ENCODE measurements around the gene FMNL2.
"Not testable (repeated sequence)": the region's sequence is repeated elsewhere in the genome, so short reads cannot be mapped to it uniquely, and the experiment has no call there.

The FMNL2 gene

GRCh38 chr2:152335016-152335725 is at the start of gene FMNL2:
Gene FMNL2 (plus strand): TSS chr2:152335174.
- peak; percentile 80 to 90 for DNase-seq

GRCh38 chr2:152292991-152293390 is 42.0 kb upstream of the FMNL2 start:
- DNase-seq = peak; percentile 35 to 62

GRCh38 chr2:152297715-152298114 is 37.3 kb upstream of the FMNL2 start:
- no peak for DNase-seq

- no peak for DNase-seq
These were observed 36.2 kb upstream of the FMNL2 start for GRCh38 chr2:152298754-152299153.

GRCh38 chr2:152301131-152301530 is 33.8 kb upstream of the FMNL2 start:
- DNase-seq = no peak

- no peak for DNase-seq
These were observed 31.0 kb upstream of the FMNL2 start for GRCh38 chr2:152303951-152304350.

GRCh38 chr2:152304836-152305235 is 30.1 kb upstream of the FMNL2 start:
- no peak for DNase-seq

GRCh38 chr2:152307863-152308262 is 27.1 kb upstream of the FMNL2 start:
- DNase-seq = no peak

- no peak for DNase-seq
These were observed 25.4 kb upstream of the FMNL2 start for GRCh38 chr2:152309352-152310214.

GRCh38 chr2:152319822-152320570 is 15.0 kb upstream of the FMNL2 start:
- DNase-seq = no peak

- DNase-seq = no peak
These were observed 14.2 kb upstream of the FMNL2 start for GRCh38 chr2:152320814-152321213.

GRCh38 chr2:152322222-152322621 is 12.8 kb upstream of the FMNL2 start:
- no peak for DNase-seq

GRCh38 chr2:152325126-152325525 is 9.8 kb upstream of the FMNL2 start:
- DNase-seq = not testable (repeated sequence)

- no peak for DNase-seq
These were observed 8.3 kb upstream of the FMNL2 start for GRCh38 chr2:152326710-152327109.

GRCh38 chr2:152328013-152328412 is 7.0 kb upstream of the FMNL2 start:
- DNase-seq = no peak

- no peak for DNase-seq
These were observed 4.6 kb upstream of the FMNL2 start for GRCh38 chr2:152330235-152330866.

- DNase-seq = no peak
These were observed 316 bp upstream of the FMNL2 start for GRCh38 chr2:152334701-152335015.

GRCh38 chr2:152335726-152336118 is 748 bp downstream of the FMNL2 start:
- DNase-seq = no peak

GRCh38 chr2:152336119-152336853 is 1.3 kb downstream of the FMNL2 start:
- peak in 1 of 2 experiments; percentile 31 for DNase-seq

GRCh38 chr2:152336854-152337510 is 2.0 kb downstream of the FMNL2 start:
- no peak for DNase-seq

- no peak for DNase-seq
These were observed 2.5 kb downstream of the FMNL2 start for GRCh38 chr2:152337511-152337903.

All from NCI-H446 (cell line).